Testis (tissue), 2 donors: Measurements from ENCODE around the gene ZNF786.

ENCODE experiments used
- POLR2A ChIP-seq: fragments of 450-650 bp; IDR thresholded peaks from one replicate; pipeline ENCODE4 v1.6.1; 2017; ENCODE audit warnings: antibody characterized with exemption, mild to moderate bottlenecking, moderate library complexity
- TF ChIP-seq, protein P1 (sequence below), 3 experiments: fragments of 450-650 bp in 2 of 3; fragments of 200-600 bp in 1 of 3; sonication (generic) in 1 of 3; IDR thresholded peaks; one replicate each; pipeline ENCODE4 v1.5.1; 2016 to 2019; ENCODE audit warnings: antibody characterized with exemption in 3 of 3, mild to moderate bottlenecking in 2 of 3, moderate library complexity in 1 of 3

DNA sequence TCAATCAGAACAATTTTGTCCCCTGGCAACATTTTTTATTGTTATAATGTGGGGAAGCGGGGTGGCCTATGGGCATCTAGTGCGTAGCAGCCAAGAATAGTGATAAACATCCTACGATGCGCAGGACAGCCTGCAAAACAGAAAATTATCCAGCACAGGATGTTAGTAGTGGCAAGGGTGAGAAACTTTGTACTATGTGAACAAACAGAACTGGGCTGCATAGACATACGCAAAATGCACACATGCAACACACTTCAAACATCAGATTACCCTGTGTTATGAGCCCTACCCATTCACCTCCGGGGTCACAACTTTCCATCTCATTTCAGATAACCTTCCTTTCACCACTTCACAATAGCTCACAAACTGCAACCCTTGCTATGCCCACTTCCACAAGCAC, 3.1 kb downstream of the ZNF786 start:
- TF ChIP-seq POLR2A: no peak
- TF ChIP-seq, protein P1, sequence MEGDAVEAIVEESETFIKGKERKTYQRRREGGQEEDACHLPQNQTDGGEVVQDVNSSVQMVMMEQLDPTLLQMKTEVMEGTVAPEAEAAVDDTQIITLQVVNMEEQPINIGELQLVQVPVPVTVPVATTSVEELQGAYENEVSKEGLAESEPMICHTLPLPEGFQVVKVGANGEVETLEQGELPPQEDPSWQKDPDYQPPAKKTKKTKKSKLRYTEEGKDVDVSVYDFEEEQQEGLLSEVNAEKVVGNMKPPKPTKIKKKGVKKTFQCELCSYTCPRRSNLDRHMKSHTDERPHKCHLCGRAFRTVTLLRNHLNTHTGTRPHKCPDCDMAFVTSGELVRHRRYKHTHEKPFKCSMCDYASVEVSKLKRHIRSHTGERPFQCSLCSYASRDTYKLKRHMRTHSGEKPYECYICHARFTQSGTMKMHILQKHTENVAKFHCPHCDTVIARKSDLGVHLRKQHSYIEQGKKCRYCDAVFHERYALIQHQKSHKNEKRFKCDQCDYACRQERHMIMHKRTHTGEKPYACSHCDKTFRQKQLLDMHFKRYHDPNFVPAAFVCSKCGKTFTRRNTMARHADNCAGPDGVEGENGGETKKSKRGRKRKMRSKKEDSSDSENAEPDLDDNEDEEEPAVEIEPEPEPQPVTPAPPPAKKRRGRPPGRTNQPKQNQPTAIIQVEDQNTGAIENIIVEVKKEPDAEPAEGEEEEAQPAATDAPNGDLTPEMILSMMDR (IDR thresholded peaks at IDR 0.05): no peak
